Choroid plexus epithelial cell (primary cell): Measurements from ENCODE around the gene SNX21.

Source experiments
- DNase-seq: peaks from one replicate; pipeline ENCODE4 v3.0.0-alpha.2; 2010; ENCODE audit warnings: low read depth
- H3K4me3 ChIP-seq: 2 replicates; pipeline ENCODE4 v1.5.1; 2011; ENCODE audit warnings: low read depth, mild to moderate bottlenecking, control low read depth, low read length, moderate library complexity
- CTCF ChIP-seq: conservative IDR thresholded peaks from 2 replicates; pipeline ENCODE4 v1.5.1; 2011; ENCODE audit warnings: low read depth, mild to moderate bottlenecking, control low read depth, inconsistent platforms, low read length, moderate library complexity

The SNX21 gene

GRCh38 chr20:45890077-45890984 is 56.7 kb downstream of the SNX21 start:
- peak overlapping the region; percentile 78 for H3K4me3 ChIP-seq
- peak; percentile 91 for DNase-seq
- TF ChIP-seq CTCF = peak; percentile 82

- peak; percentile 94 for DNase-seq
Observed at GRCh38 chr20:45890985-45891983, 57.7 kb downstream of the SNX21 start, which contains the start of the genes CTSA and NEURL2. TSS of gene CTSA (plus strand) at chr20:45891335. CDS start at chr20:45891569, 234 bp downstream. TSS of gene NEURL2 (minus strand) at chr20:45891208. CDS start at chr20:45890991, 217 bp downstream.

GRCh38 chr20:45892049-45892825 is 58.6 kb downstream of the SNX21 start:
- peak; percentile 38 for TF ChIP-seq CTCF
- DNase-seq = peak; percentile 63

More at GRCh38 chr20:45890985-45891983, 57.7 kb downstream of the SNX21 start, which contains the start of the genes CTSA and NEURL2:
- no peak for TF ChIP-seq CTCF
- peak within 1 kb of the TSS; percentile 78 for H3K4me3 ChIP-seq

More at GRCh38 chr20:45892049-45892825, 58.6 kb downstream of the SNX21 start:
- peak overlapping the region; percentile 78 for H3K4me3 ChIP-seq
